ENCODE data around the gene NFAM1.

The NFAM1 gene, protein sequence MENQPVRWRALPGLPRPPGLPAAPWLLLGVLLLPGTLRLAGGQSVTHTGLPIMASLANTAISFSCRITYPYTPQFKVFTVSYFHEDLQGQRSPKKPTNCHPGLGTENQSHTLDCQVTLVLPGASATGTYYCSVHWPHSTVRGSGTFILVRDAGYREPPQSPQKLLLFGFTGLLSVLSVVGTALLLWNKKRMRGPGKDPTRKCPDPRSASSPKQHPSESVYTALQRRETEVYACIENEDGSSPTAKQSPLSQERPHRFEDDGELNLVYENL

DNA sequence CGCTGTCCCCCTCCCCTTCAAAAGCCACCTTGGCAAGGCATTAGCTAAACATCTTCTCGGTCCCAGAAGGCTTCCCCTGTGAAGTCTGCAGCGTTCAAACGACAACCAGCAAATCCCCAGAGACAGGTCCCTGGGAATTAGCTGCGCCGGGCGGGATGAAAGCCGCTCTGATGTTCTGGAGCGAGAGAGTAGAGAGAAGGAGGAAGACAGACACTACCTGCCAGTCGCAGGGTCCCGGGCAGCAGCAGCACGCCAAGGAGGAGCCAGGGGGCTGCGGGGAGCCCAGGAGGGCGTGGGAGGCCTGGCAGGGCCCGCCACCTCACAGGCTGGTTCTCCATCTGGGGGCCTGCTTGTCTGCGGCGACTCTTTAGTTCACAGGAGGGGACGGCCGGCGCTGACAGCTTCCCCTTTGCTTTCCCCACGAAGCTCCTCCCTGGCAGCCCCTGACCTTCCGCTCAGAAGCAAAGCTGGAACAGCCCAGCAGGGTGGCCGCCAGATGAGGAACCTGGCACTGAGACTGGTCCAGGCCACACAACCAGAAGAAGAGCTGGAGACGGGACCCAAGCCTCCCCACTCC is at the start of gene NFAM1:
Gene NFAM1, minus strand, starts transcription at position 384 of the 577 bp plus-strand sequence. Its CDS starts 46 bp downstream, at position 338.
- DNase-seq: peak; percentile 77

DNA sequence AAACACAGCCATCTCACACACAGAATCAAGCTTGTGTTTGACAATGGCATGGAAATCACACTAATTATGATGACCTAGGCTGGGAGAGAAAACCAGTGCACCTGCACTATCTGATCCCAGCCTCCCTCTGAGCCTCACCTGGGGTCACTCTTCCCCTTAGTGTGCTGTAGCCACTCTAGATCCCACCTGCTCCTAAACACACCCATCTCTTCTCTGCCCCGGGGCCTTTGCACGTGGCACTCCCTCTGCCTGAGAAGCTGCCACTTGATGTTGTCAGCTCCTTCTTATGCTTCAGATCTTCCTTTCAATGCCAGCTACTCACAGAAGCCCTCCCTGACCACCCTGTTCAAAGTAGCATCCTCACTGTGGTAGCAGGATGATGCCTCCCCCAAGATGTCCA is 42.9 kb upstream of the NFAM1 start:
- no peak for DNase-seq

DNA sequence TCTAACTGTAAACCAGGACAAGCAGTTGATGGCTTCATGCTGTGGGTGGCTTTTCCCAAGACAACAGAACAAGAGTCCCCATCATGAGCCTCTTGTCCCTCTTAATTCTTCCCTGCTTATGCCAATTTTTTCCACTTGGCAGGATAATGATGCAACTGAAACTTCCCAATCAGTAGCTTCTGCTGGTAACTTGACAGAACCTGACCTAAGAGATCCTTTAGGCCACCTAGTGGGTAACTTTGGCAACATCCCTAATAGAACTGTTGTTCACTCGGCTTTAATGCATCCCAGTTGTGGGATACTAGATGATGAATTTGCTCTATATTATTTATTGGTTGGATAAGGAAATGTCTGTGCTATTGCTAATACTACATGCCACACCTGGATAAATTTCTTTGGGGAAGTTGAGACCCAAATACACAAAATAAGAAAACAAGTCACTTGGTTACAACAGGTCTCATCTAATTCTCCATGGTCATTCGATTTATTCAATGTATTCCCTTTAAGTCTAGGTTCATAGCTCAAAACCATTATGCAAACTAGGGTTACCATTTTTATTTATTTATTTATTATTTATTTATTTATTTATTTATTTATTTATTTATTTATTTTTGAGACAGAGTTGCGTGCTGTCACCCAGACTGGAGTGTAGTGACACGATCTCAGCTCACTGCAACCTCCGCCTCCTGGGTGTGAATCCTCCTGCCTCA is 41.4 kb upstream of the NFAM1 start:
- peak; percentile 64 for DNase-seq

DNA sequence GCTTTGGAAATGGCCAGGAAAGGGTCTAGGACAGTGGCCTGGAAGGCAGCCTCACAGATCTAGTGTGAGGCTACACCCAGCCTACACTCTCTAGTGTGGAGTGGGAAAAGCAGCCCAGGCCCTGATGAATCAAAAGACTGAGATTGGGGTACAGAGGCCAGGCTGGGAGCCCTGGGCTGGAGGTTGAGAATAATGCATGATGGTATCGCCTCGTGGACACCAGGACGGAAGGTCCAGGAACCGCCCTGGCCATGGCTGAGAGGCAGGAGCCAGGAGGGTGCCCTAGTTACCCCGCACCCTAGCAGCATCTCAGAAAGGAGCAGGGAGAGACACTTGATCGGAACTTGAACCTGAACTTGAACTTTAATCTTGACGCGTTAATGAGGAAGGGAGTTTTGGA is 40.5 kb upstream of the NFAM1 start:
- no peak for DNase-seq

DNA sequence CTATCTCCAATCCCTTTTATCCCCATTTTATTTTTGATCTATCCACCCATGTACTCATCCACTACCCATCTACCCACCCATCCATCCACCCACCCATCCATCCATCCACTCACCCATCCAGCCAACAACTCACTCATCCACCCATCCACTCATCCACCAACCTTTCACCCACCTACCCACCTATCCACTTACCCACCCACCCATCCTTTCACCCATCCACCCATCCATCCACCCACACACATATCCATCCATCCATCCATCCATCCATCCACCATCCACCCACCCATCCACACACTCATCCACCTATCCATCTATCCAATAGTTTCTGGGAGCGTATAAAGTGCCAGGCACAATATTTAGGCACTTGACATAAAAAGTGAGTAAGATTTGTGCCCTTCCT is 39.2 kb upstream of the NFAM1 start:
- no peak for DNase-seq

DNA sequence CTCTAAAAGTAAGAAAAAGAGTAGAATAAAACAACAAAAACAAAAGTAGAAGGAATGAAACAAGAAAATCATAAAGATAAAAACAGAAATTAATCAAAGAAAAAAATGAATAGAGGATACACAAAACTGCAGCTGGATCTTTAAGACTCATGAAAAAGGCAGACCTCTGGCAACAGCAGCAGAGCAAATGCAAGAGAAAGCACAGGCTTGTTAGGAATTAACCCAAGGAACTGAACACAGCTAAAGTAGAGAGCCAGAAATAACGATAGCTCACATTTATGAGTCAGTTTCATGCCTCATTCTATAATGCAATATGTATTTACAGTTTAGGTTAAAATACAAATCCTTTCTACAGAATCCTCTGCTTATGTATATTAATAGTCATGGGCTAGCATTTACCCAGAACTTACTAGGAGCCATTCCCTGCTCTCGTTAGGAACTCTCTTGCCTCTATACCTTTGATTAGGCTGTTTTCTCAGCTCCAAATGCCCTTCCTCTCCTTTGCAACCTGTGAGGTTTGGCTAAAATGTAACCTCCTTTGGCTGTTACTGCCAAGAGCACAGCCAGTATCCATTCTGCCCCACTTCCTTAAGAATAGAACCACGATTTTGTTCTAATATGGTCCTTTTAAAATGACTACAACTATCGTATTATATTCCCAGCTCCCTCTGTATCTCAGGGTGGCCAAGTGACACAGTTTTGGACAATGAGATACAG is 38.3 kb upstream of the NFAM1 start:
- DNase-seq: no peak

DNA sequence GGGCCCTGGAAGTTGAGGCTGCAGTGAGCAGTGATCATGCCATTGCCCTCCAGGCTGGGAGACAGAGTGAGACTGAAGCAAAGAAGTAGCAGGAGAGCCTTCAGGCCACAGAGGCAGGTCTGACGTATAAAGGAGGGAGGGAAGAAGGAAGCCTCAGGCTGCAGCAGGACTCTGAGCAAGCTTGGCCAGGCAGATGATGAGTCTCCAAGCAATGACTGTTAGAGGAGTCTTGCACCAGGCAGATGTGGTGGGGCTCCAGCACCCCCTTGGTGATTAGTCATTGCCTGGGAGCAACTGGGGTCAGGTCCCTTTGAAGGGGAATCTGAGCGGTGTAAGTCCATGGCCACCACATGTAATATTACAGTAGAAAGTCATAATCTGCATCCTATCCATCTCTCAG is 36.6 kb upstream of the NFAM1 start:
- DNase-seq: peak; percentile 24

DNA sequence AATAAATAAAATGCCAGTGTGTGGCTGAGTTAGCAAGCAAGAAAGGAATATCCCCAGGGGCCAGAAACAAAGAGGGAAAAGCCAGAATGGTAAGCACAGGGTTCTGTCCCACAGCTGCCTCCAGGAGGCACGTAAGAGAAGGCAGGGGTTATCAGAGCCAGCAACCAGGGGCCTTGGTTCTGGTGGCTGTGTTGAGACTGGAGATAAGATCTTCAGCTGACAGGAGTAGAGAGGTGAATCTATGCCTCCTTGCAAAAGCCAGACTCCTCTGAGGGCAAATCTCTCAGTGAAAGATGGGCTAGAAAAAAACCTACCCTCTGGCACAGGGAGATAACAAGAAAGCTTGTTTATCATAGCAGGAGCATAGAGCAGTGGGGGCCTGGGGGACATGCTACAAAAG is 29.8 kb upstream of the NFAM1 start:
- no peak for DNase-seq

DNA sequence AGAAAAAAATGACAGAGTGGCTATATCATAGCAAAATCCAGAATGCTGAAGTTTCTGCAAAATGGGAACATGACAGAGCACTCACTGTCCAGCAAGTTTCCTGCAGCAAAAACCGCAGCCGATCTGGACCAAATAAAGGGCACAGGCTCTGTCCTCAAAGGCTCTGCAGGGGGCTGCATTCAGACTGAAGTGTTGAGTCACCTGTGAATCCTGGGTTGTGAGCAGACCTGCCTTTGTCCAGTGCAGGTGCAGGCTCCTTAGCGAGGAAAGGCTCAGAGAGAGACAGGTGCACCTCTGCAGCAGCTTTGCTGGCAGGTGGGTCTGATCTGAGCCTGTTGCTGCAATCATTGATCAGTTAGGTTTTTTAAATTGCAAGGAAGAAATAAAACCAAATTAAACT is 29.3 kb upstream of the NFAM1 start:
- DNase-seq: no peak

DNA sequence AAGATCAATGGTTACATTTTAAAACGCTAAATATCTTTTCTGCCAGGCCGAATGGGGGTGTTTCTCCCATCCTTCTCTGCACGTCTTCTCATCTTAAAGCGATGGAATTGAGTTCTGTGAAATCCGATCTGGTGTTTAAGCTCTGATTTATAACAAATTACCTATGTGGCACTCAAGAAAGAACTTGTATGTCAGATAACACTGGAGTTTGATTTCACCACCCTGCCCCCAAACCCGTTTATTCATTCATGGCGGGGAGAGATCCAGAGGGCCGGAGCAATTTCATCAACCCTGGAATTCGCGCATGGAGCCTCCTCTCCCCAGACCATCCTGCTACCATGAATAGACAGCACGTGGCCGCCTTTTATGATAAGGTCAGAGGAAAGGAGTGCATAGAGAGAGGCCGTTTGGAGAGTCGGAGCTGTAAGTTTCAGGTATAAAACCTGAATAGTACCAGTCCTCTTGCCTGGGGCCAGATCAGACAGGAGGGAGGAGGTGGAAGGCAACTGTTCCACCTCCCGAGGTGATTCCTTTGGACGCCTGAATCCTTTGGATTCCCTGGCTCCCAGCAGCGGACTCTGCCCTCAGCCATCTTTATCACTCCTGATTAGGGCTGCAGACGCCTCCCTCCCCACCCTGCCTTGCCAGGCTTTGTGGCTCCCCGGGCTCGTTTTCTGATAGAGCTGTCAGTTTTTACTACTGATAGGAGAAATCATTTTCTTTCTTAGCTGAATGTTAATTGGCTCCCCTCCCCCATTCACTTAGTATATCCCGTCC is 27.3 kb upstream of the NFAM1 start:
- DNase-seq: no peak

DNA sequence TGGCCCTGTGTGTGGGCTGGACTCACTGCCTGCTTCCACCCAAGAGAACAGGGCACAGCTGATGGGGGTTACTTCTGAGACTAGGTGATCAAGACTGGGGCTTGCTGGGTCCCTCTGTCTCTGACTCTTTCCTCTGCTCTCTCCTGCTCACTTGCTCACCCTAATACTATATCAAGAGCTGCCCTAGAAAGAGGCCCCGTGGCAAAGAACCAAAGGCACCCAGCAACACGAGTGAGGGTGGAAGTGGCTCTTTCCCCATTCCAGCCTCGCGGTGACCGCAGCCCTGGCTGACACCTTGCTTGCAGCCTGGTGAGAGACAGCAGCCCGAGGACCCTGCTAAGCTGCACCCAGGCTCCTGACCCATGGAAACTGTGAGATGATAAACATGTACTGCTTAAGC is 20.7 kb upstream of the NFAM1 start:
- DNase-seq: no peak

DNA sequence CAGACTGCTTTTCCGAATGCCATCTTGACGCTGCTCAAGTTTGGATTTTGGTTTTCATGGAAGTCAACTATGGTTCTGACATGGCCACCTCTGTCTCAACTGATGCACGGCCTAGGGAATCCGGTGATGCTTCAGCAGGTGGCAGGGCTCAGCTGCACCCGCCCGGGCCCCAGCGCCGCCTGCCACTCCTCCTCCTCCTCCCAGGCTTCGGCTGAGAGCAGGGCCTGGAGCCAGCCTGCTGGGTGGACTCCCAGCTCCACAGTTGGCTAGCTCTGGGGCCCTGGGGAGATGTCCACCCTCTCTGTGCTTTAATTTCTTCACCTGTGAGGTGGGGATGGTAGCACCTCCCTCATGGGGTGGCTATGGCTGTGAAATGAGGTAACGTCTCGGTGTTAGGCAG is 20.3 kb upstream of the NFAM1 start:
- no peak for DNase-seq

DNA sequence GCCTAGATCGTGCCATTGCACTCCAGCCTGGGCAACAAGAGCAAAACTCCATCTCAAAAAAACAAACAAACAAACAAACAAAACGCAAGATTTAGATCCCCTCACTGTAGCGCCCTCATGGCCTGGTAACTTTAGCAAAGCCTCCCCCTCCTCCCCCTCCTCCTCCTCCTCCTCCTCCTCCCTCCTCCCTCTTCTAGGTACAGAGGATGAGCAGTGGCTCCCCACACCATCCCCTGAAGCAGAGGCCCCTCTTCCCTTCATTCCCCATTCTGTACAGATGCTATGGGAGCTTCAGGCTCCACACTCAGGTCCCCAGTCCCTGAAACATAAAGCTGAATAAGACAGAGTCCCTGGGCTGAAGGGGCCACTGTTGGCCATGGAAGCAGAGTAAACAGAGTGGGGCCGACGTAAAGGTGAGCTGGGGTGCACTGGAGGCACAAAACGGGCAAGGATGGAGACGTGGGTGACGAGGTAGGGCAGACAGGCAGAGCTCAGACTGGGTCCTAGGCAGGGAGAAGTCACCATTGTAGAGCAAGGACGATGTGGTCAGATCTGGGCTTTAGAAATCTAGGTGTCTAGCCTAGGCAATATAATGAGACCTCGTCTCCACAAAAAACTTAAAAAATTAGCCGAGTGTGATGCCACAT is 19.4 kb upstream of the NFAM1 start:
- DNase-seq: no peak

DNA sequence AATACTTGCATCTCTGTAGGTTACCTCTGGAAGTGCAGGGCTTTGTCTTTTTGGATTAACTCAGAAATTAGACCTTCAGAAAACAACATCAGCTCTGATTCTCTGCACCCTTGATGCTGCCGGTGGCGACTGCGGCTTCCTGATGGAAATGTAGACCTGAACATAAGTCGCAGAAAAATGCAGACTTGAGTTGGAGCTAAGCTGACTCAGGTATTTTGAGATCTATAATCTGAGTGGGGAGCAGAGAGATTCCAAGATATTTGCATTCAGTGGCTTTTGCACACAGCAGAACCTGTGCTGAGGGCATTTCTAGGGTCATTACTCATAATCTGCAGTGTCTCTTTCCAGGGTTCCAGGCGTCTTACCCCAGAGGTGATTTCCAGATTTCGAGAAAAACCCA is 18.7 kb upstream of the NFAM1 start:
- no peak for DNase-seq

DNA sequence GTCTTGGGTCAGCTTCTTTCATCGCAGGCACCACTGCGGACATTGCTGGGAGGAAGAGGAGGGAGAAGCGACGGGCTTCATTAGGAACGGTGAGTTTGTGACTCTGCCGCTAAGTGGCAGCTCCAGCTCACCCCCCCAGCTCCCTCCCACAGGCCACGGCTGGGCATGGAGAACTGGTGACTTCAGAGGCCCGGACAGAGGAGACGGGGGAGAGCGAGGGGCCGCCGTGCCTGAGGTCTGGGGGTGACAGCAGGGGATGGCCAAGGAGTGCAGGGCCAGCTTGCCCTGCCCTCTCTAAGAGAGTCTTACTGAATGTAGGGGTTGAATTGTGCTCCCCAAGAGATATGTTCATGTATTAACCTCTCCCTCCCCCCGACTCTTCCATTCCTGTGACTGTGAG is 13.9 kb upstream of the NFAM1 start:
- no peak for DNase-seq

DNA sequence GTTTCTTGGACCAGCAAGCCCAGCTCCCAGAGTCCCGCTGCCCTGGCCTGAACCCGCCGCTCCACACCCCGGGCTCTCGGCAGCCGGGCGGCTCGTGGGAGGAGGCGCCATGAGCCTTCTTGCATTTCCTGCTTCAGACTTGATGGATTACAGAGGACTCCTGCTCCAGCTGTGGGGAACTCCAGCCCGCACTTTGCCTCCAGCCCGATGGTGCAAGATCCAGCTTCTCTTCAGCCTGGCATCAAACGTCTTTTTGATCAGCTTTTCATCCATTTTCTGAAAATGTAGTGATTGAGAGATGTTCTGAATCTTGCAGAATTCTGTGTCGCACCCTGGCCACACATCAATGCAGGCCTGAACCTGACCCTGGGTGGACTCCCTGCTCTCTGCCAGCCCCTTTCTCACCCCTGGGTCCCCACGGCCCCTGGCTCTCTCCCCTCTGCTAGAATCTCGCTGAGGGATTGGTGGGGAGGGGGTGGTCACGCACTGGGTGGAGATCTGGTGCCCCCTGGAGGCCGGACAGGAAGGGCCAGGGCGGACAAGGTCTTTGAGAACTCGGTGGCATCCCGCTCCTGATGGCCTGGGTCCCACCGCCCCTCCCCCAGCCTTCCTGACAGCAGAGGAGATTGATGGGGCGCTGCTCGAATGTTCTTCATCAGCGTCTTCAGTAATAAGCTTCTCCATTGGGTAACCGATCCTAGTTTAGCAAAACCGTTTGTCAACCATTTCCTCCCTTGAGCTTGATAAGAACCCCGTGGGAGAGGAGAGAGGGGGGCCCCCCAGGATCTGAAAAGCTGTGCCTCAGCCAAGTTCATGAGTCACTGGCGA is 12.1 kb upstream of the NFAM1 start:
- DNase-seq: peak; percentile 92

DNA sequence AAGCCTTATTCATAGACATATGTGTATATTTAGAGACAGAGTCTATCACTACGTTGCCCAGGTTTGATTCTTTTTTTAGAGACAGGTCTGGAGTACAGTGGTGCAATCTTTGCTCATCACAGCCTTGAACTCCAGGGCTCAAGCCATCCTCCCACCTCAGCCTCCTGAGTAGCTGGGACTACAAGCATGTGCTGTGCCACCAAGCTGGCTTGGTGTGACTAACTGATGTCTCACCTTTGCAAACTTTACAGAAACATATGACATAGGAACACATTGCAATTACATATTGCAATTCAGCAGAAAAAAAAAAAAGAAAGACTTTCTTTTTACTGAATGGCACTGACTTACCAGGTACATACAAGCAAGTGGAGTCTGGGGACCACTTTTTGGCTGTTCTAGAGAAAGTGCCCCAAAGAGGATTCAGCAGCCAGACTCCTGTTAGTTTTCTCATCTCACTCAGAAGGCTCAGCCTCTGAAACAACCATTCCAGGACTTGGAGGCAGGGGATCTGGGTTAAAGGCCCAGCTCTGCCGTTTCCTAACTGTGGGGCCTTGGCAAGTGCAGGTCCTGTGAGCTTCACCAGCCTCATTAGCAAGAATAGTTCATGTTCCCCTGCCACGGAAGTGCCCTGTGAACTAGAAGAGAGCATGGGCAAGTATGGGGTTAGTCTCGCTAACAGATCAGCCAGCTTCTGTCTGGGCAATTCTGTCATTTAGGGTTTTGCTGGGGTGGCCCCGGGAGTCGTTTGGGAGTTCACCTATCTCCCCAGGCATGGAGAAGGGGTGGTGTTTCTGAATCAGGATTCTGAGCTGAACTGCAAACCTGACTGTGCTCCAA is 11.3 kb upstream of the NFAM1 start:
- DNase-seq: no peak

DNA sequence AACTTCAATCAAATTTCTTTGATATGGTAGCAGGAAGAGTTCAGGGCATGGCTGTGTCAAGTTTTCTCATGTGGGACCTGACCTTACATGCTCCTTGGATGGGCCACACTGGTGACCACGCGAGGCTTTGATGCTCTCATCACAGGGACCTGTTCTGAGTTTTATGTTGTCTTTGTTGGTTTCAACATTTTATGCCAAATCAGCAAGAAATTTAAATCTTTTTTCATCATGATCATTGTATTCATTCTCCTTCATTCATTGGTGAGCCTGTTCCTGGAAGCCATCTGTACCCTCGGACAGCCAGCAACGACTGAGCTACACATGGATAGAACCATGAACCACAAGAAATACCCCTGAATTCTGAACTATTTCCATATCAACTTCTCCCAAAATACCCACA is 10.5 kb upstream of the NFAM1 start:
- DNase-seq: no peak

DNA sequence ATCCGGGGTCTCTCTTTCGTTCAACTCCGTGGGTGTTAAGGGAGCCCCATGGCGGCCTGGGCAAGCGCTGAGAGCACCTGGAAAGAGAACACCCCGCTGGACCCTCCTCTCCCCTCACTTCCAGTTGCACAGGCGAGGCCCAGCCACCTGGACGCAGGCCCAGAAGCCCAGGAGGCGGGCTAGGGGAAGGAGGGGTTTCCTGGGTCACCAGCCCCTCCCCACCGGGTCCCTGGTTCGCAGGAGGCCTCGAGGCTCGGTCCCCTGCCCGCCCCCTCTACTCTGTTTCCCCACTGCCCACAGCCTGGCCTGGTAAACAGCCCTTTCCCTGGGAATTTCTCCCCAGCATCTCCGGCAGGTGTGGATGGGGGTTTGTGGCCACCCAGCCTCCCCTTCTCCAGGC is 8.5 kb upstream of the NFAM1 start:
- DNase-seq: no peak

DNA sequence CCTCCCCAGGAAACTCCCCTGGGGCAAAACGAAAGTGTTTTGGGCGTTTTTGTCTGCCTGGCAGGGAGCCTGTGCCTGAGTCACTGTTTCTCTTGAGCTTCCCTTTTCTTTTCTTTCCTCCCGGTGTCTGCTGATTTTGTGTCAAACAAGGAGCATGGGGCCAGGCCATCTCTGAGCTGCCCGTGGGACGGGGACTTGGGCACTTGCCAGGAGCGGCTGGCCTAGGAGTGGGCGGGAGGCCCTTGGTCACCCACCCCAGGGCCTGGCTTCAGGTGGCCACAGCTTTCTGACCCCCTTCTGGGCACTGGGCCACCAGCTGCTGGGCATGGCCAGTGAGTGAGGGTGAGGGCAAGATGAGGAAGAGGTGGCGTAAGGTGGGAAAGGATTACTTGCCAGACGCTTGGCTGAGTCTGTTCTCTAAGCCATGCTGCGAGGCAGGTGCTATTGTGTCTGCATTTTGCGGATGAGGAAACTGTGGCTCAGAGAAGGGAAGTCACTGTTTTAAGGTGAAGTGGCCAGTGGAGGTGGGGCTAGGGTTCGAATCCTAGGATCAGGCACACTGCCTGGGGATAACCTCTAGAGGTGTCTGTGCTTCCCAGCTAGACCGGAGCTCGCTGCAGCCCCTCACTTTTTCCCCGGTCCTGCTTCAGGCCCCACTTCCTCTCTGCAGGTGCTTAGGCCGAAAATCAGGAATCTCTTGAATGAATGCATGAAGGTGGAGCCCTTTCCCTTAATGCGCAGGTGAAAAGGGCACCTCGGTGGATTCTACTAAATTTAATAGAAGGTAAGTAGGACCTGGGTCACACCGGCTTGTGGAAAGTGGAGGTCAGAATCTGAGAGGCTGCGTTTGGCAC is 7.8 kb upstream of the NFAM1 start:
- DNase-seq: peak; percentile 52
